GM11168 (cell line): ENCODE measurements around the gene TPM3.
"Not testable (repeated sequence)": the region's sequence is repeated elsewhere in the genome, so short reads cannot be mapped to it uniquely, and the experiment has no call there.

ENCODE experiments used
- in situ Hi-C: fragments of 300-500 bp; cut with MboI; formaldehyde crosslinking; loops from one replicate; pipeline ENCODE4 v1.12.0; 2022; ENCODE audit warnings: low sequenced_read_pairs; ENCODE audit not compliant: unreplicated experiment

The TPM3 gene

GRCh38 chr1:154207262-154207661, 15.4 kb upstream of the TPM3 start:
- in situ Hi-C loops = no loop called here

GRCh38 chr1:154206196-154206595, 14.3 kb upstream of the TPM3 start, which contains the start of gene CFAP141:
CFAP141 (minus strand) TSS chr1:154206333; CDS start chr1:154206307, 26 bp downstream.
- in situ Hi-C loops = no loop called here

- in situ Hi-C loops = not testable (repeated sequence)
These were observed 13.9 kb upstream of the TPM3 start for GRCh38 chr1:154205778-154206177.

- in situ Hi-C loops = no loop called here
These were observed 7.6 kb upstream of the TPM3 start for GRCh38 chr1:154199563-154199879.

- in situ Hi-C loops = no loop called here
These were observed 7.1 kb upstream of the TPM3 start for GRCh38 chr1:154198756-154199562.

- in situ Hi-C loops = no loop called here
These were observed 1.9 kb upstream of the TPM3 start for GRCh38 chr1:154193821-154194220.

GRCh38 chr1:154192476-154192875, 576 bp upstream of the TPM3 start:
- in situ Hi-C loops = no loop called here

- in situ Hi-C loops = no loop called here
These were observed 1.4 kb downstream of the TPM3 start for GRCh38 chr1:154190550-154190949.

- in situ Hi-C loops = no loop called here
These were observed 4.9 kb downstream of the TPM3 start for GRCh38 chr1:154186852-154187501.

- in situ Hi-C loops = no loop called here
These were observed 5.7 kb downstream of the TPM3 start for GRCh38 chr1:154186177-154186576.

GRCh38 chr1:154183046-154183915, 8.6 kb downstream of the TPM3 start:
- in situ Hi-C loops = loop anchor here (5.0 kb wide), 1 partner anchor 89 kb away; the partner anchor contains the start of gene HAX1

- in situ Hi-C loops = loop anchor here (5.0 kb wide), 1 partner anchor 90 kb away; the partner anchor contains the start of gene HAX1
These were observed 9.4 kb downstream of the TPM3 start for GRCh38 chr1:154182344-154183045.

- in situ Hi-C loops = loop anchor here (5.0 kb wide), 1 partner anchor 90 kb away; the partner anchor contains the start of gene HAX1
These were observed 10.0 kb downstream of the TPM3 start for GRCh38 chr1:154181944-154182343.

GRCh38 chr1:154179946-154180687, 11.8 kb downstream of the TPM3 start:
- in situ Hi-C loops = loop anchor here (5.0 kb wide), 1 partner anchor 92 kb away; the partner anchor contains the start of gene HAX1

GRCh38 chr1:154178911-154179811, 12.7 kb downstream of the TPM3 start:
- in situ Hi-C loops = no loop called here

- in situ Hi-C loops = no loop called here
These were observed 13.9 kb downstream of the TPM3 start for GRCh38 chr1:154178013-154178412.

- in situ Hi-C loops = no loop called here
These were observed 15.6 kb downstream of the TPM3 start for GRCh38 chr1:154176337-154176736.

GRCh38 chr1:154174654-154175053, 17.2 kb downstream of the TPM3 start:
- in situ Hi-C loops = no loop called here
